Spinal cord (tissue), 10 donors: ENCODE measurements around the gene GOLIM4. TPM values are rescaled to one million over a fixed set of nuclear protein-coding genes. Genes with fewer than 3 reads are reported as not detected.
"Not testable (repeated sequence)": the region's sequence is repeated elsewhere in the genome, so short reads cannot be mapped to it uniquely, and the experiment has no call there.

Experiments
- DNase-seq, 6 donors: peaks; one replicate each; pipeline versions ENCODE4 v3.0.0 to v3.0.0-alpha.2; 2013 to 2015; ENCODE audit warnings: low spot score in 6 of 6, low read depth in 4 of 6
- H3K27ac ChIP-seq: one replicate; pipeline ENCODE4 v1.5.1; 2013; ENCODE audit warnings: low read depth, low read length, control low read depth
- H3K27me3 ChIP-seq: one replicate; pipeline ENCODE4 v1.6.1; 2013; ENCODE audit warnings: low read length; ENCODE audit not compliant: control insufficient read depth, insufficient read depth
- H3K36me3 ChIP-seq: one replicate; pipeline ENCODE4 v1.6.1; 2013; ENCODE audit warnings: low read length; ENCODE audit not compliant: control insufficient read depth, insufficient read depth
- H3K4me1 ChIP-seq: one replicate; pipeline ENCODE4 v1.6.1; 2013; ENCODE audit warnings: low read length; ENCODE audit not compliant: control insufficient read depth, insufficient read depth
- H3K4me3 ChIP-seq: one replicate; pipeline ENCODE4 v1.5.1; 2013; ENCODE audit warnings: low read depth, low read length, control low read depth
- H3K9me3 ChIP-seq: one replicate; pipeline ENCODE4 v1.6.1; 2013; ENCODE audit warnings: low read length; ENCODE audit not compliant: control insufficient read depth, insufficient read depth
- WGBS: methylation state at CpG from one replicate; pipeline ENCODE4 v1.1.5; 2013; ENCODE audit warnings: missing lambda C conversion rate; ENCODE audit not compliant: insufficient coverage; 5-methylcytosine and 5-hydroxymethylcytosine counted together
- polyA plus RNA-seq, 2 donors: library from polyadenylated mRNA; unstranded; fragments of 120-200 nt; gene quantifications; one replicate each; pipeline ENCODE4 v1.2.1, GENCODE V29; 2013; ENCODE audit not compliant: insufficient read length in 2 of 2
- total RNA-seq, 2 donors: library from RNA; depleted of rRNA in 1 of 2; stranded (reverse); fragments of 120-200 nt in 1 of 2; fragments of >200 nt in 1 of 2; gene quantifications; one replicate each; pipeline versions ENCODE4 v1.2.3 to v1.2.4, GENCODE V29; 2013 to 2014
- donor health status: healthy.

Gene GOLIM4
- total and polyA plus RNA-seq, 4 donors, result 61.8 to 90.2 (median 64.2) TPM

- DNase-seq, result no peak
- Histone ChIP-seq H3K4me3 (no peak overlapping the region), H3K9me3 (no peaks in the 10 kb centered on the region), H3K27ac (no peak overlapping the region), H3K27me3 (no peaks in the 10 kb centered on the region), H3K36me3 (no peaks in the 10 kb centered on the region), H3K4me1 (no peaks in the 10 kb centered on the region)
Measured at GRCh38 chr3:168066882-168067281, 28.8 kb downstream of the GOLIM4 start.

DNA sequence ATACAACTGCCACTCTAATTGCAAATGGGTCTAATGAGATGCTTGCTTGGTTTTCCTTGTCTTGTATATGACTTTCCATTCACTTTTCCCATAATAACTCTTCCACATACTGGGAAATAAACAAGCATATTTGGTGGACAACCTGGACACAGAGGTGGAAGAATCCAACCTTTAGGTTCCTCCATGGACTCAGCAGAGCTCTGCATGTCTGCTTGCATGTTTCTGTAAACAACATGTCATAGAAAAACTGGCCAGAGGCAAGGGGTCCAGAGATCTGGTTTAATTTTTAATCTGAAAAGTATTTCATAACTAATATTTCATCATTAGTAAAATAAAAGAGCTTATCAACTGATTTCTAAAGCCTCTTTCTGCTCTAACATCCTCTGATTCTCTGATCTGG is 30.2 kb downstream of the GOLIM4 start:
- Histone ChIP-seq H3K27ac (no peak overlapping the region), H3K4me1 (no peaks in the 10 kb centered on the region), H3K4me3 (no peak overlapping the region), H3K36me3 (no peaks in the 10 kb centered on the region), H3K27me3 (no peaks in the 10 kb centered on the region), H3K9me3 (no peaks in the 10 kb centered on the region)
- DNase-seq, result no peak

- no peak for DNase-seq
- Histone ChIP-seq H3K4me1 (no peaks in the 10 kb centered on the region), H3K36me3 (no peaks in the 10 kb centered on the region), H3K4me3 (no peak overlapping the region), H3K9me3 (no peaks in the 10 kb centered on the region), H3K27me3 (no peaks in the 10 kb centered on the region), H3K27ac (no peak overlapping the region)
Measured at GRCh38 chr3:168063122-168063521, 32.6 kb downstream of the GOLIM4 start.

- Histone ChIP-seq H3K27me3 (no peaks in the 10 kb centered on the region), H3K27ac (no peak overlapping the region), H3K4me1 (no peaks in the 10 kb centered on the region), H3K9me3 (no peaks in the 10 kb centered on the region), H3K4me3 (no peak overlapping the region), H3K36me3 (no peaks in the 10 kb centered on the region)
- DNase-seq, result no peak
- WGBS, result 96% methylated on average over 3 of the region's 6 CpGs
Measured at GRCh38 chr3:168062679-168063078, 33.0 kb downstream of the GOLIM4 start.

- Histone ChIP-seq H3K36me3 (no peaks in the 10 kb centered on the region), H3K9me3 (no peaks in the 10 kb centered on the region), H3K27ac (no peak overlapping the region), H3K4me1 (no peaks in the 10 kb centered on the region), H3K27me3 (no peaks in the 10 kb centered on the region), H3K4me3 (no peak overlapping the region)
- WGBS, result no CpG with 5 or more reads among the region's 5 CpGs
- no peak for DNase-seq
Measured at GRCh38 chr3:168061332-168061996, 34.3 kb downstream of the GOLIM4 start.

DNA sequence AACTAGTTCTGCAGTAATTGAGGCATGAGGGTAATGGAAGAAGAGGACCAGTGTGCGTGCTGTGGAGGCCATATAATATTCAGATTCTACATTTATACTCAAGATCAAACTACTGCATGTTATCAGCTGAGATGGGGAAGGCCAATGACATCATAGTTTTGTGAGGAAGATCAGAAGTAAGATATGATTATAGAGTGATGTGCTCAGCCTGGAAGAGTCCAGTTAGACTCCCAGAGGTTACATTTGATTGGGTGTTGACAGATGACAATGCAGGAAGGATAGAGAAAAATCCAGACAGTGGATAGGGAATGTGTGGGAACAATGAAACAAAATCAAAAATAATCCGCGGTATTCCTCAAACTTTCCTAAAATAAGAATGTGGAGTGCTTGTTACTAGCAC is 35.4 kb downstream of the GOLIM4 start:
- Histone ChIP-seq H3K27me3 (no peaks in the 10 kb centered on the region), H3K27ac (no peak overlapping the region), H3K9me3 (peaks cover 3% of the 10 kb centered on the region), H3K36me3 (no peaks in the 10 kb centered on the region), H3K4me3 (no peak overlapping the region), H3K4me1 (no peaks in the 10 kb centered on the region)
- no CpG with 5 or more reads among the region's 3 CpGs for WGBS
- DNase-seq, result no peak

DNA sequence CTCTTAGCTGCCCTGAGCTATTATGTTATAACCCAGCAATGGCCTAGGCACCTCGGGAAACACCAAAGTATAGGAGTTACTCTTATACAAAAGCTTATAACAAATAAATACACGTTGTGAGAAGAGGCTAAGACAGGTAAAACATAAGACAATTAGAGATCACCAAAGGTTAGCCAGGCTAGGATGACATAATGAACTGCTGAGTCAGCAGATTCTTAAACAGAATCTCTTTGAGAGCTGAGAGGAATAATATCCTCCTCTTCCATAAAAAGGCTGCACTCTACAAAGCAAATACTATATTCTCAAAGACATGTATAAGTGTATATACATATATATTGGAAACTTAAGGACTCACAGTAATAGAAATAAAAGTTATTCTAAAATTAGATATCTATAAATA is 37.2 kb downstream of the GOLIM4 start:
- no CpG with 5 or more reads among the region's 2 CpGs for WGBS
- peaks cover 3% of the 10 kb centered on the region for H3K9me3 ChIP-seq
- DNase-seq, result no peak
- no peak overlapping the region for H3K27ac ChIP-seq
- H3K27me3 ChIP-seq, result no peaks in the 10 kb centered on the region
- no peaks in the 10 kb centered on the region for H3K36me3 ChIP-seq
- H3K4me1 ChIP-seq, result no peaks in the 10 kb centered on the region
- H3K4me3 ChIP-seq, result no peak overlapping the region

GRCh38 chr3:168056398-168057230 is 39.1 kb downstream of the GOLIM4 start:
- 96% methylated on average over 3 of the region's 7 CpGs for WGBS
- H3K36me3 ChIP-seq, H3K4me1 ChIP-seq, H3K27me3 ChIP-seq, H3K4me3 ChIP-seq, DNase-seq, H3K9me3 ChIP-seq, H3K27ac ChIP-seq: not testable (repeated sequence)

DNA sequence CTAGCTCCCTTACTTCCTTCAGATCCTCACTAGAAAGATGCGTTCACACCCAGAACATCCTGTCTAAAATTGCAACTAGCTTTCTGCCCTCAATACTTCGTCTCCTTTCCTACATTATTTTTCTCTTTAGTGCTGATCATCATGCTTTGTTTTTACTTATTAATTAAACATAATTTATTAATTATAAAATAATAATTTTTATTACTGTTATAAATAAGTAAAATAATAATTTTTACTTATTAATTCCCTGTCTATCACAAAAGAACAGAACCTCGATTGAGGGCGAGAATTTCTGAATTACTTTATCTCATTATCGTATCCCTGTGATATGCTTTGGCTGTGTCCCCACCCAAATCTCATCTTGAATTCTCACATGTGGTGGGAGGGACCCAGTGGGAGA is 41.3 kb downstream of the GOLIM4 start:
- Histone ChIP-seq H3K27me3 (no peaks in the 10 kb centered on the region), H3K36me3 (no peaks in the 10 kb centered on the region), H3K4me3 (no peak overlapping the region), H3K27ac (no peak overlapping the region), H3K4me1 (no peaks in the 10 kb centered on the region), H3K9me3 (peaks cover 3% of the 10 kb centered on the region)
- no CpG with 5 or more reads among the region's 5 CpGs for WGBS
- no peak for DNase-seq

- H3K4me3 ChIP-seq, result no peak overlapping the region
- WGBS, result 43% methylated on average over 1 of the region's 2 CpGs
- peaks cover 3% of the 10 kb centered on the region for H3K9me3 ChIP-seq
- no peaks in the 10 kb centered on the region for H3K36me3 ChIP-seq
- peak in 1 of 6 donors; percentile 55 for DNase-seq
- no peaks in the 10 kb centered on the region for H3K4me1 ChIP-seq
- H3K27ac ChIP-seq, result no peak overlapping the region
- H3K27me3 ChIP-seq, result no peaks in the 10 kb centered on the region
Measured at GRCh38 chr3:168053115-168053514, 42.6 kb downstream of the GOLIM4 start.
